NCI-H446 treated with DMSO at 0.1 percent for 48 hours (cell line): ENCODE measurements around the gene VSTM4.

ENCODE experiments used
- DNase-seq: peaks from one replicate; lab custom pipeline; 2025; lab: John Stamatoyannopoulos, UW

Gene VSTM4

DNA sequence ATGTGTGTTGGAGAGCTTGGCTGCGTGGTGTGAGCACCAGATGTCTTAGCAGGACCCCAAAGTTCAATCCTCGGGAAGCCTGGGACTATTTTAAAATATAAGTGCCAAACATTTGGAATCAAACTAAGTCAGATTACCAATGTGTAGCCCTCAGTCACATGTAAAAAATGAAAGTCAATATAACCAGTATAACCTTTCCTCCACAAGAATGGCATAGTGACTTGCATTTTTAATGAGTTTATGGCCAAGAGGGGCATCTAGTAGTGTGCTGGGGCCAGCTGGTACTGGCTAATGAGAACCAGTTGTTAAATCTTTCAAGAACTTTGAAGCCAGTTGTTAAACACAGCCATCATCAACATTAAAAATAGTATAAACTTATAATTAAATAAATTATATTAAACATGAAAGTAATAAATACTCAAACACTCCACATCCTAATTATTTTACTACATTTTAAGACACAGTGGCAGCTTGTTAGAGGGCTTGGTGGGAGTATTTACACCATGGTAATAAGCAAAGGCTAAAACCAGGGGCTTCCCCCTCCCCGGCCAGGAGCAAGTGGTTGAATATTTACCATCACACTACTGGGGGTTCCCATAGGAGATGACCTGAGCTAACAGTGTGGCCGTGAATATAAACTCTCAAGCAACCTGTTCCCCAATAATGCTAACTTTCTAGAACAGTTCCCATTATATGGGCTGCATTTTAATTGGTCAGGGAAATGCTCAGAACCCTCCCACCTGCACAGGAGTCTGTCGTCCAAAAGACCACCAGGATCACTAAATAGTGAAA is 26.4 kb upstream of the VSTM4 start:
- no peak for DNase-seq

DNA sequence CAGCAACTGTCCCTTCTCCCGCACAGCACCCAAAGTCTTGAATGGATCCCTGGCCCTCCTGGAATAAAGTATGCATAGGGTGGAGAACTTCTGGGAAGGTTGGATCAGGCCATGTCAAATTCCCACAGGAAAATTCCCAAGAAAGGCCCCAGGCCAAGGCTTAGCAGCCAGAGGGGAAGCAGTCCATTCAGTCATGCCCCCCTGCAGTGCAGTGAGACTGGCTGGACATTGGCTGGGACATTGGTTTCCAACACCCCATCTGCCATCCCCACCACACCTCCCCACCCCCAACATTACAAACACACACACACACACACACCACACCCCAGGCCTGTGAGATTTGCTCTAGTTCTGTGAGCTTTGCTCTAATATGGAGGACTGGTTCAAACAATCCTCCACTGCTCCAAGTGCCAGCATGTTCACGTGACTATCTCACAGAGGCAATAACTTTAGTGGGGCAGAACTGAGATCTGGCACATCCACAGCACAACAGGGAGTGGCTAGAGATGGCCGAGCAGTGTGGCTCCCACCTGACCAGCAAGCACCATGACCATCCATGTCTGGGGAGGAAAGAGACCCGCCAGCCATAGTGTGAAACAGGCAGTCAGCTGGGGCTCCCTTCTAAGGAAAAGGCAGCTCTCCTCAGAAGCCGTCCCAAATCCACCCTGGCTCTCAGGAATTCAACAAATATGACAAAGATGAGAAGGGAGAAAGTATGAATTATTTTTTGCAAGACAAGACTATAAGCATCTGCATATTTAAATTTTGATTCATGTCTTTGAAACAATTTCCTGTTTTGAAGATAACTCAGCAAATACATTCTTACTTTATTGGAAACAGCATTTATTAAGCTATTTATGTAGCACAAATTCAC is 25.2 kb upstream of the VSTM4 start:
- no peak for DNase-seq

DNA sequence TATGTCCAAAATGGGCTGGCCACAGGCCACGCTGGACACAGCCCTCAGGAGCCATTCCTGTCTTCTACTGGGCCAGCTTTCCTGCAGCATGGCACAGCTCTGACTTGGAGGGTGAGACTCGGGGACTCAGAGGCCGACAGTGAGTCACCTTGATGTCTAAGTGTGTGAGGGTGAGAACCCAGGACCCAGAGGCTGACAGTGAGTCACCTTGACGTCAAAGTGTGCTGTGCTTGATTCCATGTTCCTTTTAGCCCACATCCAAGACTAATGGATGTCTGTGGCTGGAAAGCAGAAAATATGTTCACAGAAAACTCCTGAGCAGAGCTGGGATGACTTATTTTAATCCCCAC is 24.5 kb upstream of the VSTM4 start:
- no peak for DNase-seq

DNA sequence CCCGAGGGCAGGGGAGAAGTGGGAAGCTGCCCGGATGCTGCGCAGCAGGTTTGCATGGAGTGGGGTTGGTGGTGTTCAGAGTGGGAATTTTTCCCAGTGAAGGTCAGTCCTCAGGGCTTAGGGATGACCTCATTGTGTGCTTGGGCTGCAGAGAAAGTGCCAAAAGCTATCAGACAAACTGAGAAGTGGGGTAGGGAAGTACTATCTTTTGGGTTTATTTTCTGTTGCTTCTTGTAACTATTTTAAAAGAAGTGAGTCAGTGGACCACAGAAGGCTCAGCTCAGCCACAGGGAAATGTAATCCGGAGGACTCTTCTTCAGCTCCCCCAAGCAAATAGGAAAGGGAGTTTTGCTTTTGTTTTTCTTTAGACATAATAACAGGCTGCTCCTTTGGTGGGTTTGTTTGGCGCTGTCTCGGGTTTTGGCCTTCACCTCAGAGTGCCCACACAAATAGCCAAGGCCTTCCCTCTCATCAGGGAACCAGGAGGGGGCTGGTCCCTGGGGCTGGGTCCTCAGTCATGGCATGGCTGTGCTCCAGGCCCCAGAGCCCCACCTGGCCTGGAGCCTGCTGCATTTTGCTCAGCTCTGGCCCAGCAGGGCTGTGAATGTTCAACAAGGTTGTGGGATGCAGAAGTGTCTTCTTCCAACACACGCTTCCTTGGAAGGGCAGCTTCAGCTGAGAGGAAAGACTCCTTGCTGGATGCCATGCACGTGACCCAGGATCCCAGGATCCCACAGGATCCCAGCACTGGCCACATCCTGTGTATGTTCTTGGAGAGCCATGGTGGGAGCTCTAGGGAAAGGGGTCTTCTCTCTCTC is 23.9 kb upstream of the VSTM4 start:
- DNase-seq = no peak

DNA sequence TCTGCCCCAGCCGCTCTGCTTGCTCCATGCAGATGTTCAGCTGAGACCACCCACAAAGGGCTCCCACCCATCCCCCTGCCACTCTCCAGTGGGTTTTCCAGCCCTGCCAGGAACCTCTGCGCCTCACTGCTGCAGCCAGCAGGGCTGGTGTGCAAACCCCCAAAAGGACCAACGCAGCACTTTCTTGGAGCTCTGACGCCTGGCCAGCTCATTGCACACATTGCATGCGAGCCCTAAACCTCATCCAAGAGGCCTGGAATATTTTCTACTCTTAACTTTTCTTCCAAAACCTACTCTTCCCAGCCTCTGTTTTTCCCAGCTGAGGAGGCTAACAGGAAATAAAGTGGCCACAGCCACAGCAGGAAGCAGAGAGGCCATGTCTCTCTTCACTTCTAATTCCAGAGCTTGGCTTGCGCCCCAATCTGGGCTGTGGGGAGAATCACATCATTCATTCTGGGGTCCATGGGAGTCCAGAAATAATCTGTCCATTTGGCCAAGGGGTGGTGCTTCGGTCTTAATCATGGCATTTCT is 23.1 kb upstream of the VSTM4 start:
- no peak for DNase-seq

DNA sequence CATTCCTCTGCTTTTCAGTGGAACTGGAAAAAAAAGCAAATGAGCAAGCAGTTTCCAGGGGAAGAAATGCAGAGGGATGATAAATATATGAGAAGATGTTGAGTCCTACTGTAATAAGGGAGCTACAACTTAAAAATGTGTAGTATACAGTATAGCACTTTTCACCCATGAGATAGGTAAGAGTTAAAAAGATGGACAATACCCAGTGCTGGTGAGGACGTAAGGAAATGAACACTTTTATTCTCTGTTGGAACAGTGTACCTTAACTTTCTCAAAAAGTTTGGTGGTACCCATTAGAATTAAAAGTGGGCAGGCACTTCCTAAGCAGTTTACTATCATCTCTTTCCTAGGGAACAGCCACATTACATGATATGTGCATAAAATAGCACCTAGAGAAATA is 21.2 kb upstream of the VSTM4 start:
- no peak for DNase-seq

DNA sequence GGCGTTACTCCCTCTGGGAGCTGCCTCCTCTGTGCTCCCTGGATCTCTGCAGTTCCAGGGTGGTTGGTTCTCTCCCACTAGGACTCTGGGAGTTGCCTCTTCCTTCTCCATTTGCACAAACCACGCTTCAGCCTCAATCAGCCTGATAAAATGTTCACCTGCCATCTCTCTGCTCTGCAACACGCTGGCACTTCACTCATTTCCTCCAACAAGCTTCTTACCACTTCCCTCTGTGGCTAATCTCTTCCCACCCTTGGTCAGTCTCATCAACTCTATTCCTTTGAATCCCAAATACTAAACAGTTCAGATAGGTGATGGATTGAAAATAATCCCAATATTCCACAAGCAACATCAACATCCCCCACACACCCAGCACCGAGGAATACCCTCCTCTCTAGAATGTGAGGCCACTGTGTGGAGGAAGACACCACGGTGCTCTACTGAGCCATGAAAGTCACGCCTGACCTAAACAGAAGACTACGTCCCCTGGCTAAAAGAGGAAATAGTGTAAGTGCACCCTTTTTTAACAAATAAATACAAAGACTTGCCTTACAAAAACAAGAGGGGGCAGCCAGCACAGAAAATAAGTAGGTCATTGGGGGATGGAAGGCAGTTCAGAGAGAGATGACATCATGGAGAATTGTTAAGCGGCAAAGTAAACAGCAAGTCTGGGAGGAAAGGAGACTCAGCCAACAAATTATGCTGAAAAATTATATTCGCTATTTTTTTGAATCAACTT is 20.4 kb upstream of the VSTM4 start:
- DNase-seq = no peak

DNA sequence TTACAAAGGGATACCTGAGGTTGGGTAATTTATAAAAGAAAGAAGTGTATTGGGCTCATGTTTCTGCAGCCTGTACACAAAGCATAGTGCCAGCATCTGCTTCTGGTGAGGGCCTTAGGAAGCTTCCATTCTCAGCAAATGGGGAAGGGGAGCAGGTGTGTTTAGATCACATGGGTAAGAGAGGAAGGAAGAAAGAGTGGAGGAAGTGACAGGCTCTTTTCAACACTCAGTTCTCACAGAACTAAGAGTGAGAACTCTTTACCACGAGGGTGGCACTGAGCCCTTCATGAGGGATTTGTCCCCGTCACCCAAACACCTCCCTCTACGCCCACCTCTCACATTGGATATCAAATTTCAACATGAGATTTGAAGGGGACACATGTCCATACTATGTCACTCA is 19.0 kb upstream of the VSTM4 start:
- no peak for DNase-seq

DNA sequence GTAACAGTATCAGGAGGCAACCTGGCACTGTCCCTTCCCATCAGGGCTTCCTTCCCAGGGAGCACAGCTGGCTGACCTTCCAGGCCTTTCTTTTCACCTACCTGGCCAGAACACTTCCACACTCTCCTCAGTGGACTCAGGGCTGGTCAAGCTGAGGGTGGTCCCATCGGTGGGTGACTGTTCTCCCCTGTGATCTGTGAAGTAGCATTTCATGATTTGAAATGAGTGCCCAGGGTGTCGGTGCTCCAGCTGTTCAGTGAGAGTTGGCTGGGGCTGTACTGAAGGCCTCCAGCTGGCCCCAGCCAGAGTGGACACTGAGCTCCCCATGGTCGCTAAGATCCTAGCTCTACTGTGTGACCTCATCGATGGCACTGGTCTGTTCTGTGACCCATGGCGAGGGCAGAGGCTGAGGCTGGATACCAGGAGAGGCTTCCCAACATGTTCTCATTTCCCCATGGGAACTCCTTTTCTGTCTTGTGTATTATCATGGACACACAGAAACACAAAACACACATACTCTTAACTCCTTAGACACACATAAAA is 18.5 kb upstream of the VSTM4 start, which contains the start of gene FAM170B:
Gene FAM170B, minus strand, starts transcription at position 316 of the 543 bp plus-strand sequence. Its CDS starts 103 bp downstream, at position 213.
- DNase-seq = no peak

DNA sequence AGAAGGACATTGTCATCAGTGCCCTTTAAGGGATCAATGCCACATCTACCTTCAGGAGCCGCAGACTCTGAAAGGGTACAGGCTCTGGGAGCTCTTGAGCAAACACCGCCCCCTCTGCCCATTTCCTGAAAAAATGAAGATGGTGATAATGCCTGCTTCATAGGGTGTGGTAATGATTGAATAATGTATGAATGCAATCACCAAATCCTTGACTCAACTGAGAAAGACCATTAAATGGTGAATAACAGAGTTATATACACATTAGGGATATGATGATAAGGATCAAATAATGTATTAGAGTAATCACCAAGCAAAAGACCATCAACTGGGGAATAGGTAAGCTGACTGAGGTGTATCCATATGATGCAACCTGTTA is 17.0 kb upstream of the VSTM4 start:
- DNase-seq = no peak

DNA sequence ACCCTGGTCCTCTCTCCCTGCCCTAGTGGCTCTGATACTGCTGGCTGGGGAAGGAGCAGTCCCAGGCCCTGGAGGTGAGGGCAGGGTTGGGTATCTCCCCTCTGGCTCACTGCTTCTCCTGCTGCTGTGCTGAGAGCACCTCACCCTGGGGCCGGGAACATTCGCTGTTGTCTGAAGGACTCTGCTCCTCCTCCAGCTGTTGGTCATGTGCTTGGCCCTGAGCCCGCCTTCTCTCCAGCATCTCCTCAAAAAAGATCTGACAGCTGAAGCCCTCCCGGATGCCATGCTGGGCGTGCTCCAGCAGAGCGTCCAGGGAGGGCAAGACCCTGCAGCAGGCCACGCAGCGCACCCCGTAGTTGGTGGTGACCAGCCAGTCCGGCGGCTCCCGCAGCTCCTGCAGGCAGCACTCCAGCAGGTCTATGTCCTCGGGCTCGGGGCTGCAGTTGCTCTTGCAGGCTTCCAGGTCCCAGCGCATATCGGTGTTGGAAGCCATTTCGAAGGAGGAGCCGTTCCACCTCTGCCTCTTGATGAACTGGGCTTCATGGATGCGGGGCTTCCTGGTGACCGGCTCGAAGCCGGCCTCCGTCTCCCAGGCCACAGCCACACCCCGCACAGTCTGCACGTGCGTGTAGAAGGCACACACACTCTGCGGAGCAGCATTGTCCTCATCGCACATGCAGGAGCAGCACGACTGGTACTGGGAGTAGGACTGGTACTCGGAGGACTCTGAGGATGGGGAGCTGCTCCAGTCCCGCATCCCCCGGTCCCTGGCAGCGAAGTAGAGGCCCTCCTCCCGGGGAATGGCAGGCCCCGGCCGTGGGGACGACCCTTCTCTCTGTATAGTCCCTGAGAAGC is 16.4 kb upstream of the VSTM4 start:
- DNase-seq = no peak

DNA sequence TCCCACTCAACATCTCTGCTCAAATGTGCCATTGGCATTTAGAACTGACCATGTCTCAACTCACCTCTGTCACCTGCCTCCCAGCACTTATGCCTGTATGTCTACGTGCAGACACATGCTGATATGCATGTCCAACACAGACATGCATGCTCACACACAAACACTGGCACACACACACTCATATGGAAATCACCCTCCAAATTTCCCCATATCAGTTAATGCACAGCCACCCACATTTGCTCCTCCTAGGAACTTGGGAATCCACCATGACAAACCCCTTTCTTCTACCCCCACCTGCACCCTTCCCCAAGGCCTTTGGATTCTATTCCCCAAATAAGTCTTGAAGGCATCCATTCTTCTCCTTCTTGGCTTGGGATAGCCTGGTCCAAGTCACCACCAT is 14.1 kb upstream of the VSTM4 start:
- DNase-seq = no peak

DNA sequence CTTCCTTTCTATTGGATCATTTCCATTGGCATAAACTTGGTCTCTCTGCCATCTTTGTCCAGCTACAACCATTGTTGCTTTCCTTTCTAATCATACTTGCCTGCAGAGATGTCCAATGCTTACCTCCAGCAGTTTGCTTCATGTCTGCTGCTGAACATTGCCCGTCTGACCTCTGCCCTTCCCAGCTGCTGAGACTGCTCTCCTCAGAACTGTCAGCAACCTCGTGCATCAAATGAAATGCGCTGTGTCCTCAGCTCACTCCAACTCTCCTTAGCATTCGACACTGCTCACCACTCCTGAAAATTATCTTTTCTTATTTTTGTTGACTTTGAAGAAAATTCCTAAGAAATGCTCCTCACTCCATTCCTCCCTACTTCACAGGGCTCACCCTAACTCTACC is 13.5 kb upstream of the VSTM4 start:
- DNase-seq = no peak

DNA sequence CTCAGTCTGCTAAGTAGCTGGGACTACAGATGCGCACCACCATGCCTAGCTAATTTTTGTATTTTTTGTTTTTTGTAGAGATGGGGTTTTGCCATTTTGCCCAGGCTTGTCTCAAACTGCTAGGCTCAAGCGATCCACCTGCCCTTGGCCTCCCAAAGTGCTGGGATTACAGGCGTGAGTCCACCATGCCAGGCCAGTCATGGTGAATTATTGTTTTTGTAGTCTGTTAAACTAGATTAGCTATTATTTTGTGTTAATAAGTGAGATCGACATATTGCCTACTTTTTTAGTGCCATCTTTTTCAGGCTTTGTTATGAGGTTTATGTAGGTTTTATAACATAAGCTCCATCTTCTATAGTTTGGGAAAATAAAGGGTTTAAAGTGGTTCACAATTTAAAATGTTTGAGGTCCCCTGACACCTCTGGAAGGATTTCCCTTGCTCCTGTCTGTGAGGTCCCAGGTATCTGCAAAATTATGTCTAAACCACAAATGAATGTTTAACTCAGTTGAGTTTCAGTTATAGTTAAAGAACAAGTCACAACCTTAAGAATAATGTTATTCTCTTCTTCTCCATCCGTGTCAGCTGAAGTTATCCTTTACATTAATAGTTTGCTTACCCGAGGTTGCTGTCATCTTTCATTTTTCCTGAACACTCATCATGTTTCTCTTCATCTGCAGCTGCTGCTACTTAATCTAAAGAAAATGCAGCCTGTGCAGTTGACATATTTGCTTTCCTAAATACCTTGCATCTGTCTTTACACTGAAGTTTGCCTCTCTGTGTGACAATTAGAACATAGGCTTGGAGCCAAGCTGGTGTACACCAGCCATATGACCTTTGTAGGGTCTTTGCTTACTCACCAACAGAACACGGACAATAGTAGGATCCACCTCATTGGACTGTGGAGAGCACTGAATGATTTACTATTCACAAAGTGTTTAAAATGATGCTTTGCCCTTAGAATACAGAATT is 8.9 kb upstream of the VSTM4 start:
- no peak for DNase-seq

DNA sequence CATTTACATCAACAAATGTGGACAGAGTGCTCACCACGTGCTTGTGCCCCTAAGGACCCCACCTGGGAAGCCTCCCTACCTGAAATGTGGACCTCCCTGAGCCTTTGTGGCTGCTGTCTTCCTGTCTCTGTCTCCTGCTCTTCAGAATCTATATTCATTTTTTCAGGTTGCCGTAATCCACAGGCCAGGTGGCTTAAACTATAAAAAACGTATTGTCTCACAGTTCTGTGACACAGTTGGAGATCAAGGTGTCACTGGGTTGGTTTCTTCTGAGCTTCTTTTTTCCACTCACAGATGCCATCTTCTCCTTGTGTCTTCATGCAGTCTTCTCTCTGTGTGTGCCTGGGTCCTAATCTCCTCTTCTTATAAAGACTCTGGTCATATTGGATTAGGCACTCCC is 5.6 kb upstream of the VSTM4 start:
- DNase-seq = no peak

DNA sequence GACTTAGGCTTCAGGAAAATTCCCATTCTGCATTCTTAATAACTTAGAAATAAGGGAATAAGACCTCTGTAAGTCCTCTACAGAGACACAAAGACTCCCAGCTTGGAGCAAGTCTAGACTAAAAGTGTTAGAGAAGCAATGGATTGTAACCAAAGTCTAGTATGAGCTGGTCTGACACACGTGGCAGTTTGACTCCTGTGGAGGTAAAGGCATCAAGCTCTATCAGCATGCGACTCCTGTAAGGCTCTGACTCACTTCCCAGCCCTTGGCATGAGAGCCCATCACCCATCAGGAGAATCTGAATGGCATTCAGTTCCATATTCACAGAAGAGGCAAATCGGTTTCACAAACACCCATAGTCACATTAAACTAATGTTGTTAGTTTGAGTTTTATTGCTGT is 4.4 kb upstream of the VSTM4 start:
- no peak for DNase-seq

DNA sequence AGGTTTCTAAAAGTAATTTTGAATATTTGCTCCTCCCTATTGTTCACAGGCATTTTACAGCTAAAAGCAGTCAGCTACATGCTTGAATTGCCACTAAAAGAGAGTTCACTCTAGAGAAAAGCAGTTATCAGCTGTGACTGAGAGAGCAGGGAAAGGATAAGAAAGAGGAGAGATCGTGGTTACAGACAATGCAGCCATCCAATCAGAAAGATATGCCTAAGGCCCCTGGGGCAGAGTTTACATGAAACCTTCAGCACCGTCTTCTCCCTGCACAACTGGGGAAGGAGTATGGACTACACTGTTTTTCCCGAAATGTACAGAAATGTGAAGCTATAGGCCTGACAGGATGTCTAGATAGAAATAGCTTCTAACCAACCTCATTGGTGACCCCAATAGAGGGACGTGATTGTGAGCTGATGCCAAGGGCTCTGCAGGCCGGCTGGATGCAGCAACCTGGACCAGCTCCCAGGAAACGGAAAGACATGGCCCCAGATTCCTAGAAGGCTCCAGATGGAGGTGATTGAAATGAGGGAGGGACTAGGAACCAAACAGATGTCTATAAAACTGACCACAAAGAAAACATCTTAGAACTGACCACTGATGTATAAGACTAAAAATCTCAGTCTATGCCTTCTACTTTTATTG is 3.2 kb upstream of the VSTM4 start:
- DNase-seq = no peak

DNA sequence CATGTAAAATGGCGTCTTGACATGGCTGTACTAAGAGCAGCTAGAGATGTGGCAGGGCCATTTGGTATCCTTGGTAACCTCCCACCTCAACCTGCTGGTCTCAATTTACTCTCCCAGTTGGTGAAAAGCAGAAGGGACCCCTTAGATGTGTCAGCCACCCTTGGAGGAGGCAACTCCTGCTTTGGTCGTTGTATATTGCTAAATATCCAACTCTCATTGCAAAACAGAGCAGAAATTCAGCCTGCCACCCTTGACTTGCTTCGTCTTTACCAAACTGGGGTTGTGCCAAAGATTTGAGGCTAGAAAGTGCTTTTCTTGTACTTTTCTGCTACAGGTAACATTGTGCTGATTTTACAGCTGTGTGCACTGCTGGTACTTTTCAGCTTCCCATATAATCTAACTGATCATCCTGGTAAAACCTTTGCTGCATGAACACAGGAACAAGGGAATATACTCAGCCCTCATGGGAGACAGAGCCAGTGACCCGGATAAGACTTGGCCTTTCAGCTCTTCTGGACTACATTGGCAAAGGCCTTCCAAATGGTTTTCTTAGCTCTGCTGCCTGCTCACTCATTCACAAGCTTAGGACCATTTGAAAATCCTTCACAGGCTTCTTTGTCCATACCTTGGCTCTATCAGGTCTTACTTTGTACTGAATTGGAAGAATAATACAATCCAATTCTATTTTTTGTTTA is 2.2 kb upstream of the VSTM4 start:
- DNase-seq = no peak
